ENCODE results near the gene PTPN7.

DNA sequence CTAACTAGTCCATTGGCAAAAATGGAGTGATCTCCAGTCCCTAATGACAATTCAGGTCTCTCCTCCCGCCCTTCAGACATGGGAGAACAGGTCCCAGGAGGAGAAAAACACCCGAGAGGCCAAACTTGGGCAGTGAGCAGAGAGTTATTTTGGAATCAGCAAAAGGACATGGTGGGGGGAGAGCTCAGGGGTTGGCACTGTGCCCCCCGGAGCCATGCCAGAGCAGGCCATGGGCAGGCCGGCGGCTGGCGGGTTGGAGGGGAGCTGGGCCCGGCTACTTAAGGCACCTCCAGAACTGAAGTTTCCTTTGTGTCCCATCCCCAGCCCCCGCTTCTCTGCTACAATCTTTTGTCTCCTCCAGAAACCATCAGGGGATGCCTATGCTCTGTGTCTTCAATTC is 40.3 kb upstream of the PTPN7 start:
- TF ChIP-seq EZH2 (IDR thresholded peaks at IDR 0.05; ENCODE audit: borderline replicate concordance, low read length) = no peak
- TF ChIP-seq, protein P1, sequence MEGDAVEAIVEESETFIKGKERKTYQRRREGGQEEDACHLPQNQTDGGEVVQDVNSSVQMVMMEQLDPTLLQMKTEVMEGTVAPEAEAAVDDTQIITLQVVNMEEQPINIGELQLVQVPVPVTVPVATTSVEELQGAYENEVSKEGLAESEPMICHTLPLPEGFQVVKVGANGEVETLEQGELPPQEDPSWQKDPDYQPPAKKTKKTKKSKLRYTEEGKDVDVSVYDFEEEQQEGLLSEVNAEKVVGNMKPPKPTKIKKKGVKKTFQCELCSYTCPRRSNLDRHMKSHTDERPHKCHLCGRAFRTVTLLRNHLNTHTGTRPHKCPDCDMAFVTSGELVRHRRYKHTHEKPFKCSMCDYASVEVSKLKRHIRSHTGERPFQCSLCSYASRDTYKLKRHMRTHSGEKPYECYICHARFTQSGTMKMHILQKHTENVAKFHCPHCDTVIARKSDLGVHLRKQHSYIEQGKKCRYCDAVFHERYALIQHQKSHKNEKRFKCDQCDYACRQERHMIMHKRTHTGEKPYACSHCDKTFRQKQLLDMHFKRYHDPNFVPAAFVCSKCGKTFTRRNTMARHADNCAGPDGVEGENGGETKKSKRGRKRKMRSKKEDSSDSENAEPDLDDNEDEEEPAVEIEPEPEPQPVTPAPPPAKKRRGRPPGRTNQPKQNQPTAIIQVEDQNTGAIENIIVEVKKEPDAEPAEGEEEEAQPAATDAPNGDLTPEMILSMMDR (IDR thresholded peaks at IDR 0.05; ENCODE audit: low read length) = no peak
